ENCODE data around the gene SND1.

Gene SND1

GRCh38 chr7:127652333-127653248 lies 597 bp downstream of the SND1 start (continued):
- no peak for TF ChIP-seq ATF2 (tag by site-specific recombination; IDR thresholded peaks at IDR 0.05; ENCODE audit: low read depth)
- TF ChIP-seq ZNF473 (tag by site-specific recombination; IDR thresholded peaks at IDR 0.05) = no peak
- TF ChIP-seq ZNF837 (tag by site-specific recombination; IDR thresholded peaks at IDR 0.05) = no peak
- TF ChIP-seq MEIS1 (CRISPR knock-in tag; IDR thresholded peaks at IDR 0.05; ENCODE audit: borderline replicate concordance) = no peak
- TF ChIP-seq ZBTB7A (tag by site-specific recombination; IDR thresholded peaks at IDR 0.05; ENCODE audit: low read depth) = peak; percentile 48; the same call in 1 of the 2 replicates
- TF ChIP-seq ZNF501 (tag by site-specific recombination; IDR thresholded peaks at IDR 0.05) = peak; percentile 84
- TF ChIP-seq ZFHX2 (tag by site-specific recombination; conservative IDR thresholded peaks at IDR 0.05) = no peak
- no peak; the same call in 1 of the 2 replicates for TF ChIP-seq YY2 (tag by site-specific recombination; IDR thresholded peaks at IDR 0.05)
- TF ChIP-seq AEBP2 (tag by site-specific recombination; IDR thresholded peaks at IDR 0.05; ENCODE audit: borderline replicate concordance) = no peak
- peak; percentile 36; the same call in 1 of the 2 replicates for TF ChIP-seq ZNF223 (tag by site-specific recombination; IDR thresholded peaks at IDR 0.05)
- 0 out of 2 replicates have a peak, but pooled peaks have one; percentile 12 for TF ChIP-seq ZNF324 (tag by site-specific recombination; IDR thresholded peaks at IDR 0.05)
- TF ChIP-seq SCRT1 (tag by site-specific recombination; IDR thresholded peaks at IDR 0.05; ENCODE audit: borderline replicate concordance) = no peak
- TF ChIP-seq WT1 (tag by site-specific recombination; IDR thresholded peaks at IDR 0.05) = 0 out of 2 replicates have a peak, but pooled peaks have one; percentile 4
- TF ChIP-seq ZBTB20 (tag by site-specific recombination; IDR thresholded peaks at IDR 0.05) = 0 out of 2 replicates have a peak, but pooled peaks have one; percentile 4
- 0 out of 2 replicates have a peak, but pooled peaks have one; percentile 7 for TF ChIP-seq ZNF146 (tag by site-specific recombination; IDR thresholded peaks at IDR 0.05)
- TF ChIP-seq ZSCAN30 (tag by site-specific recombination; IDR thresholded peaks at IDR 0.05) = 0 out of 2 replicates have a peak, but pooled peaks have one; percentile 28
- no peak; the same call in none of the 2 replicates for TF ChIP-seq ZNF600 (tag by site-specific recombination; IDR thresholded peaks at IDR 0.05)
- TF ChIP-seq REST (tag by site-specific recombination; IDR thresholded peaks at IDR 0.05) = 0 out of 2 replicates have a peak, but pooled peaks have one; percentile 50
- no peak for TF ChIP-seq ZNF26 (tag by site-specific recombination; IDR thresholded peaks at IDR 0.05)
- no peak for TF ChIP-seq ZNF488 (tag by site-specific recombination; IDR thresholded peaks at IDR 0.05)
- no peak for TF ChIP-seq ZIC2 (tag by site-specific recombination; IDR thresholded peaks at IDR 0.05)
- TF ChIP-seq ZBTB8A (tag by site-specific recombination; IDR thresholded peaks at IDR 0.05) = no peak
- no peak for TF ChIP-seq ZNF169 (tag by site-specific recombination; IDR thresholded peaks at IDR 0.05)
- no peak for TF ChIP-seq ZNF362 (tag by site-specific recombination; IDR thresholded peaks at IDR 0.05)
- peak; percentile 41 for TF ChIP-seq ZNF335 (tag by site-specific recombination; conservative IDR thresholded peaks at IDR 0.05)
- no peak for TF ChIP-seq KLF17 (tag by site-specific recombination; IDR thresholded peaks at IDR 0.05)
- TF ChIP-seq ZNF24 (tag by site-specific recombination; IDR thresholded peaks at IDR 0.05) = peak; percentile 17; the same call in 1 of the 2 replicates
- no peak for TF ChIP-seq ZNF76 (tag by site-specific recombination; IDR thresholded peaks at IDR 0.05; ENCODE audit: borderline replicate concordance, low read depth)
